NT2/D1 (cell line): ENCODE measurements around the gene EXOSC1.

ENCODE experiments used
- SUZ12 ChIP-seq: IDR thresholded peaks from 2 replicates; pipeline ENCODE4 v1.6.1; 2011; ENCODE audit not compliant: insufficient read length, insufficient read depth; ENCODE audit errors: extremely low read depth
- YY1 ChIP-seq: IDR thresholded peaks from 2 replicates; pipeline ENCODE4 v1.6.1; 2011; ENCODE audit not compliant: insufficient read length, insufficient read depth
- ZNF274 ChIP-seq: IDR thresholded peaks from 2 replicates; pipeline ENCODE4 v1.6.1; 2011; ENCODE audit warnings: mild to moderate bottlenecking, low read depth, low read length

DNA sequence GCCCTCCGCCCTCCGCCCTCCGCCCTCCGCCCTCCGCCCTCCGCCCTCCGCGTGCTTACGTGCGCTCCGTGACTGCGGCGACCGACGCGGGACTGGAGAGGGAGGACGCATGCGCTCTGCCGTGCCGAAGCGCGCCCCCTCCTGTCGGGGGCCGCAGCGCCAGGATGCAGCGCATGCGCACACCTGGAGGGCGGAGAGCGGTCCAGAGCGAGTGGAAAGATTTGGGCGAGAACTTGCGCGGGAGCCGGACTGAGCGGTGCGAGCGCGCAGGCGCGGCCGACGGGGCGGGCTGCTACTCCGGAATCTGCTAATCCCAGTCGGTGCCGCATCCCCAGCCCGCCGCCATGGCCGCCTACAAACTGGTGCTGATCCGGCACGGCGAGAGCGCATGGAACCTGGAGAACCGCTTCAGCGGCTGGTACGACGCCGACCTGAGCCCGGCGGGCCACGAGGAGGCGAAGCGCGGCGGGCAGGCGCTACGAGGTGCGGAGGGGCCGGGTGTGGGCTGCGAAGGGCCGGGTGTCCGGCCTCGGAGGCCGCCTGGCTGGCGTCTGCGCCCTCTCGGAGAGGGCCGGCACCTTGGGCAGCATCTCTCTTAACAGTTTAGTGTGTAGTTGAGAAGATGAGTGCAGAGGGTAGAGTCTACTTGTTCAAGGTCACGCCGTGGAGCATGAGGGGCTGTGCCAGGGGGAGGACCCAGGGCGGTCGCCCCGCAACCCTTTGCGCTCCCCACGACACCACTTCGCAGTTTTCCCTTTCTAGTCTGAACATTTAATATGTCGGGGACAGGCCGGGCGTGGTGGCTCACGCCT is 19.6 kb downstream of the EXOSC1 start, which contains the start of gene PGAM1:
- no peak for TF ChIP-seq SUZ12
- TF ChIP-seq YY1: no peak
- TF ChIP-seq ZNF274: no peak
